Fibroblast of the aortic adventitia (primary cell): ENCODE measurements around the gene GRP. TPM values are rescaled to one million over a fixed set of nuclear protein-coding genes. Genes with fewer than 3 reads are reported as not detected.
A peak's percentile ranks its signal among the peaks of the same experiment; 100 is the strongest.

Experiments used
- DNase-seq: peaks from one replicate; pipeline ENCODE4 v3.0.0-alpha.2; 2010; ENCODE audit warnings: low read depth
- H3K4me3 ChIP-seq: 2 replicates; pipeline ENCODE4 v1.5.1; 2011; ENCODE audit warnings: low read depth, mild to moderate bottlenecking, control low read depth, low read length, moderate library complexity
- total RNA-seq: library from RNA; depleted of rRNA; stranded (reverse); fragments of >200 nt; gene quantifications from 2 replicates; pipeline ENCODE4 v1.2.3, GENCODE V29; 2012; ENCODE audit warnings: low replicate concordance
- TF ChIP-seq, protein P1 (sequence below): IDR thresholded peaks from 2 replicates; pipeline ENCODE4 v1.5.1; 2011; ENCODE audit warnings: mild to moderate bottlenecking, low read length, control low read depth, inconsistent platforms; ENCODE audit not compliant: insufficient read depth

Gene GRP
- total RNA-seq: not detected in 2 replicates

DNA sequence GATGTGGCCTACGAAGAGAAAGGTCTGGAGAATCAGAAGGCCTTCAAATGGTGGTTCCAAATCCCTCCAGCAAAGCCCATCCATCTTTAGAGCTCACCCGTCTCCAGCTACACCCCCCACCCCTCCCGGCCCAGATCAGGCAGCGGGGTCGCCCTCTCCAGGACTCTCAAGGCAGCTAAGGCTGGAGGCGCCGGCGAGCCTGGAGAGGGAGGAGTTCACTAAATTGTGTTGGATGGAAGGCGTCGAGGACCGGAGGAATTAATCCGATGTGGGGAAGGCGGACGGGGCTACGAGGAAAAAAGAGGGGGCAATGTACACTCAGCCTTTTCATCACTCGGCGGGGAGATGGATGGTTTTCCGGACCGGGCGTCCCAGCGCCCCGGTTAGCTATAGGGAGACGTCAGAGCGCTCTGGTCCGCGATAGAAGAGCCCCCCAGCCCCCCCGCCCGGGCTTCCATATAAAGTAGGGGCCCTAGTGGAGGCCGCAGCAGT lies at the start of gene GRP:
GRP (plus strand) TSS at position 487 of the 492 bp plus-strand sequence. CDS start 108 bp downstream, outside the sequence.
- TF ChIP-seq, protein P1, sequence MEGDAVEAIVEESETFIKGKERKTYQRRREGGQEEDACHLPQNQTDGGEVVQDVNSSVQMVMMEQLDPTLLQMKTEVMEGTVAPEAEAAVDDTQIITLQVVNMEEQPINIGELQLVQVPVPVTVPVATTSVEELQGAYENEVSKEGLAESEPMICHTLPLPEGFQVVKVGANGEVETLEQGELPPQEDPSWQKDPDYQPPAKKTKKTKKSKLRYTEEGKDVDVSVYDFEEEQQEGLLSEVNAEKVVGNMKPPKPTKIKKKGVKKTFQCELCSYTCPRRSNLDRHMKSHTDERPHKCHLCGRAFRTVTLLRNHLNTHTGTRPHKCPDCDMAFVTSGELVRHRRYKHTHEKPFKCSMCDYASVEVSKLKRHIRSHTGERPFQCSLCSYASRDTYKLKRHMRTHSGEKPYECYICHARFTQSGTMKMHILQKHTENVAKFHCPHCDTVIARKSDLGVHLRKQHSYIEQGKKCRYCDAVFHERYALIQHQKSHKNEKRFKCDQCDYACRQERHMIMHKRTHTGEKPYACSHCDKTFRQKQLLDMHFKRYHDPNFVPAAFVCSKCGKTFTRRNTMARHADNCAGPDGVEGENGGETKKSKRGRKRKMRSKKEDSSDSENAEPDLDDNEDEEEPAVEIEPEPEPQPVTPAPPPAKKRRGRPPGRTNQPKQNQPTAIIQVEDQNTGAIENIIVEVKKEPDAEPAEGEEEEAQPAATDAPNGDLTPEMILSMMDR: no peak
- no peak within 1 kb of the TSS for H3K4me3 ChIP-seq
- DNase-seq: no peak

DNA sequence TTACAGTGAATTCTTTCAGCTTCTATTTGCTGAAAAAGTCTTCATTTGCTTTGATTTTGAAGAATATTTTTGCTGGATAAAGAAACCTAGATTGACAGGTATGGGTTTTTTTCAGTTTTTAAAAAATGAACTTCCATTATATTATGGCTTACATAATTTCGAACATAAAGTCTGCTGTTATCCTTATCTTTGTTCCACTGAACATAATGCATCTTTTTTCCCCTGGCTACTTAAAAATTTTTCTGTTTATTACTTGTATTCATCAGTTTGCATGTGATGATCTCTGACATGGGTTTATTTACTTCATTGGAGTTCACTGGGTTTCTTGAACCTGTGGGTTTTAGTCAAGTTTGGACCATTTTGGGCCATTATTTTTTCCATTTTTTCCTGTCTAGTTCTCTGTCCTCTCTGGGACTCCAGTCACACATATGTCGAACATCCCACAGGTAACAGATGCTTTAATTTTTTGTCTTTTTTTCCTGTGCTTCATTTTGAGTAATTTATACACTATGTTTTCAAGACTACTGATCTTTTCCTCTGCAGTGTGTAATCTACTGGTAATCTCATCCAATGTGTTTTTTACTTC lies 47.2 kb upstream of the GRP start:
- no peak for DNase-seq
- TF ChIP-seq, protein P1: no peak
- no peak overlapping the region for H3K4me3 ChIP-seq

DNA sequence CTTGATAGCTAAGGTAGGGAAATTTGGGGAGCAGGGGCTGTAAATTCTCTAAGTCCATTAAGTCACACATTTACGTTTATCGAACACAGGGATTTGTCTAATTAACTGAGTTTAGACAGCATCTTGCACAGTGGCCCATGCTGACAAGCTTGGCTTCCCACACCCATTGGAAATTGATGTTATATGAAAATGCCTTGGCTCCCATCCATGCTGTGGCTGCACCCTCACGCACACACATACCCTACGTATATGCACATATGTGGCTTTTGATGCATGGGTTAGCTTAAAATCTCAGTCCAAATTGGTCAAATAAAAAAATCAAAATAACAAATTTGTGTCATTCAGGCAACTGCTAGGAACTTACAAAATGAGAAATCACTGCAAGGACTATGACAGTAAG lies 42.5 kb upstream of the GRP start:
- TF ChIP-seq, protein P1: no peak
- DNase-seq: no peak
- H3K4me3 ChIP-seq: no peak overlapping the region

DNA sequence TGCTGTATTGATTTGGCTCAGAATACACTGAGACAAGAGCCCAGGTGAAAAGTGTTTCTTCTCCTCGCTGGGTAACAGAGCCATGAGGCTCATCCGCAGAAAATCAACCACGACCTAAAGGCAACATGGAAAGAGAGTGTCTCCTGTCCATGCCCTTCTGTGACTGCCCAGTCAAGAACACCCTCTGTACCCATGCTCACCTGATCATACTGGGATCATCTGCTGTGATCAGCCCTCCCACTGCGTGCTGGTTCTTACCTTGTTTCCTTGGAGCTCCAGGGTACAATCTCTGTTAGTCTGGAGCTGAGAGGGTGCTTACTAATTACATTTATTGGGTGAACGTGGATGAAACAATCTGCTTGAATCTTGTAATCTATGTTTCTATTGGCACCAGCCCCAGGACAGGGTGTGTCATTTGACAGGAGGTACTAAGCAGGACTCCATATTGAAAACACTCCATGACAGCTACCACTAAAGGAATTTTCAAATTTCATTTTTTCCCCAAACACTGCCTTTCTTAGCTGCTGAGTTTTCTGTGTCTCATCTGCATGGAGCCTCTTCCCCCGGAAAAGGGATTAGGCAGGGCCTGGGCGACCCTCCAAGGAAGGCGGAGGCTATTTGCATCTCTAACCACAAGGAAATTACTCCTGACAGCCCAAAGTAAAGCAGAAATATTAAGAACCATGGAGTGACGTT lies 39.7 kb upstream of the GRP start:
- H3K4me3 ChIP-seq: no peak overlapping the region
- DNase-seq: peak; percentile 83
- TF ChIP-seq, protein P1: no peak

DNA sequence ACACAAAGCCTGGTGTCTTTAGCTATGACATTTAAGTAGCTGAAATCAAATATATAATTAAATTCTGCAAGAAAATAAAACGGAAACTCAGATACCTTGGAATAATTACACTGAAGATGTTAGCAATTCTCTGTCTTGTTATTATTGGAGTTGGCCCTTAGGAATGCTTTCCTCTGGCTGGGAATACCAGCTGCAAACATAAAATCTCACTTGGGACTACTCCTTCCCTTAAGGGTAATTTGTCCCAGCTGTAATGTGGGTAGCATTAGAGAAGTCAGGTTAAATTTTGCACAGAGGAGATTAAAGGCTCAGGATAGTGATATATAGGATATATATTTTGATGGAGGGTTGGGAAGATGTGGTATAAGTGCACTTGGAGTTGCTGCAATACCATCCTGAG lies 37.3 kb upstream of the GRP start:
- DNase-seq: no peak
- TF ChIP-seq, protein P1: no peak
- H3K4me3 ChIP-seq: no peak overlapping the region

DNA sequence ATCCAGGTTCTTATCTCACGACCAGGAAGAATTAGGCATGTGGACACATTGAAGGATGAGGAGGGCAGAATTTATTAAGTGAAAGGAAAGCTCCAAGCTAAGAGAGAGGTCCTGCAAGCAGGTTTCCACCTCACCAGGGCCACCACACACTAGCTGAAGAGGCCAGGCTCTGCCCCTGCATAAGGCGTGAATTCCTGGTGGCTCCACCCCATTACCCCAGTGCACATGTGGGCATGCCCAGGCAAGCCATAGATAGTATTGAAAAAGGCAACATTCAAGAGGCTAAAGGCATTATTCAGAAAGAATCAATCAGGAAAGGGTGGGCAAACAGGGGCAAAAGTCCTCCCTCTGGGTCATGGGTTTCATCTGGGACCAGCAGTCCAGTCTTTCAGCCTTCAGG lies 30.9 kb upstream of the GRP start:
- TF ChIP-seq, protein P1: no peak
- H3K4me3 ChIP-seq: no peak overlapping the region
- no peak for DNase-seq

DNA sequence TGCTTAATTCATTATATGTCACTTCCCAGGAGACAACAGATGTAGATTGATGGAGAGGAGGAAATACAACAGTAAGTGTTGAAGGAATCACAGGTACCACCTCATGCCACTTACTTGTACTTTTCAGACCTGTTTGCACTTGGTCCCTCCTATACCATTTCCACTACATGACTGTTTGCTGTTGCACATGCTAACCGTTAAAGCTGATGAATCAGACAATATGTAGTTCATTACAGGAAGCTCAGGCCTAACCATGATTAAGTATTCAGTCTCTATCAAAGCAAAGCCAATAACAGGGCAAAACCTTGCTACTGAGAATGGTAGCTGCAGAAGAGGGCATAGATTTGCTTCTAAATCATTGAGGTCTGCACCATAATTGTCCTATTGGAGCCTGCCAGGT lies 30.2 kb upstream of the GRP start:
- TF ChIP-seq, protein P1: no peak
- no peak for DNase-seq
- H3K4me3 ChIP-seq: no peak overlapping the region
